ENCODE measurements around the gene CCDC8.

GRCh38 chr19:46378268-46378667, 35.1 kb downstream of the CCDC8 start:
- TF ChIP-seq, protein P1, sequence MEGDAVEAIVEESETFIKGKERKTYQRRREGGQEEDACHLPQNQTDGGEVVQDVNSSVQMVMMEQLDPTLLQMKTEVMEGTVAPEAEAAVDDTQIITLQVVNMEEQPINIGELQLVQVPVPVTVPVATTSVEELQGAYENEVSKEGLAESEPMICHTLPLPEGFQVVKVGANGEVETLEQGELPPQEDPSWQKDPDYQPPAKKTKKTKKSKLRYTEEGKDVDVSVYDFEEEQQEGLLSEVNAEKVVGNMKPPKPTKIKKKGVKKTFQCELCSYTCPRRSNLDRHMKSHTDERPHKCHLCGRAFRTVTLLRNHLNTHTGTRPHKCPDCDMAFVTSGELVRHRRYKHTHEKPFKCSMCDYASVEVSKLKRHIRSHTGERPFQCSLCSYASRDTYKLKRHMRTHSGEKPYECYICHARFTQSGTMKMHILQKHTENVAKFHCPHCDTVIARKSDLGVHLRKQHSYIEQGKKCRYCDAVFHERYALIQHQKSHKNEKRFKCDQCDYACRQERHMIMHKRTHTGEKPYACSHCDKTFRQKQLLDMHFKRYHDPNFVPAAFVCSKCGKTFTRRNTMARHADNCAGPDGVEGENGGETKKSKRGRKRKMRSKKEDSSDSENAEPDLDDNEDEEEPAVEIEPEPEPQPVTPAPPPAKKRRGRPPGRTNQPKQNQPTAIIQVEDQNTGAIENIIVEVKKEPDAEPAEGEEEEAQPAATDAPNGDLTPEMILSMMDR (IDR thresholded peaks at IDR 0.05): no peak
- no peak for TF ChIP-seq POLR2A (IDR thresholded peaks at IDR 0.05)
